Inflammatory macrophage (primary cell): ENCODE measurements around the gene FOXL3.

ENCODE experiments used
- DNase-seq, 2 donors: peaks; one replicate each; pipeline ENCODE4 v3.0.0-alpha.2; 2020 to 2022

FOXL3 gene

GRCh38 chr7:303884-304573, 14.1 kb downstream of the FOXL3 start:
- DNase-seq = no peak

GRCh38 chr7:304574-305409, 14.8 kb downstream of the FOXL3 start:
- DNase-seq = no peak

- no peak for DNase-seq
Measured at GRCh38 chr7:305410-306151, 15.6 kb downstream of the FOXL3 start.

GRCh38 chr7:307970-308369, 18.0 kb downstream of the FOXL3 start:
- no peak for DNase-seq

- no peak for DNase-seq
Measured at GRCh38 chr7:309586-310228, 19.7 kb downstream of the FOXL3 start.

GRCh38 chr7:311131-311680, 21.2 kb downstream of the FOXL3 start:
- DNase-seq = no peak

GRCh38 chr7:311796-312195, 21.8 kb downstream of the FOXL3 start:
- no peak for DNase-seq

GRCh38 chr7:312424-312823, 22.5 kb downstream of the FOXL3 start:
- DNase-seq = no peak

- no peak for DNase-seq
Measured at GRCh38 chr7:314853-315252, 24.9 kb downstream of the FOXL3 start.

- no peak for DNase-seq
Measured at GRCh38 chr7:315516-316265, 25.7 kb downstream of the FOXL3 start.

GRCh38 chr7:317643-318405, 27.9 kb downstream of the FOXL3 start:
- DNase-seq = no peak

GRCh38 chr7:318476-318875, 28.5 kb downstream of the FOXL3 start:
- DNase-seq = no peak

GRCh38 chr7:318878-319661, 29.1 kb downstream of the FOXL3 start:
- no peak for DNase-seq

- DNase-seq = no peak
Measured at GRCh38 chr7:320297-320696, 30.3 kb downstream of the FOXL3 start.

- peak; percentile 36 to 38 for DNase-seq
Measured at GRCh38 chr7:322111-322671, 32.2 kb downstream of the FOXL3 start.

GRCh38 chr7:322708-323111, 32.7 kb downstream of the FOXL3 start:
- DNase-seq = no peak

GRCh38 chr7:323410-323809, 33.4 kb downstream of the FOXL3 start:
- no peak for DNase-seq

- no peak for DNase-seq
Measured at GRCh38 chr7:324011-324410, 34.0 kb downstream of the FOXL3 start.

- no peak for DNase-seq
Measured at GRCh38 chr7:325051-325798, 35.3 kb downstream of the FOXL3 start.
